ENCODE data around the gene ATP8B1. TPM values are rescaled to one million over a fixed set of nuclear protein-coding genes. Genes with fewer than 3 reads are reported as not detected.

The ATP8B1 gene
- total RNA-seq, 1 donor from 2014 or later = 20.8 TPM

DNA sequence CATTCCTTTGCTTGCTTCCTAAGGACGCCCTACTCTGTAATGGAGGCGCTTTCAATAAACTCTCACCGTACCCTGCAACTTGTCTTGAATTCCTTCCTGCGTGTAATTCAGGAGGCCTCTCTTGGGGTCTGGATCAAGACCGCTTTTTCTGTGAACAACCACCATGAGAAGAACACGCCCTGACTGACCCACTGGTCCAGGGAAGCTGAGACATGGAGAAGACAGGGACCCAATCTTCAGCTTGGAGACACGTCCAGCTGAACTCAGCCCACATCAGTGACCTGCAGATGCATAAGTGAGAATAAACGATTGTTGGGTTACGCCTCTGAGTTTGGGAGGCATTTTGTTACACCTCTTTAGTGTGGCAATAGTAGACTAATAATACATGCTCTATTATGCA lies 173.7 kb downstream of the ATP8B1 start:
- no peak for FAIRE-seq
- peak overlapping the region; percentile 60 for H3K4me3 ChIP-seq (ENCODE audit: low read depth, low read length)
- no peaks in the 10 kb centered on the region for H3K27me3 ChIP-seq (ENCODE audit: control insufficient read depth, insufficient read depth, low read length)
- no peaks in the 10 kb centered on the region for H3K36me3 ChIP-seq (ENCODE audit: control insufficient read depth, insufficient read depth, low read length)
- TF ChIP-seq, protein P1, sequence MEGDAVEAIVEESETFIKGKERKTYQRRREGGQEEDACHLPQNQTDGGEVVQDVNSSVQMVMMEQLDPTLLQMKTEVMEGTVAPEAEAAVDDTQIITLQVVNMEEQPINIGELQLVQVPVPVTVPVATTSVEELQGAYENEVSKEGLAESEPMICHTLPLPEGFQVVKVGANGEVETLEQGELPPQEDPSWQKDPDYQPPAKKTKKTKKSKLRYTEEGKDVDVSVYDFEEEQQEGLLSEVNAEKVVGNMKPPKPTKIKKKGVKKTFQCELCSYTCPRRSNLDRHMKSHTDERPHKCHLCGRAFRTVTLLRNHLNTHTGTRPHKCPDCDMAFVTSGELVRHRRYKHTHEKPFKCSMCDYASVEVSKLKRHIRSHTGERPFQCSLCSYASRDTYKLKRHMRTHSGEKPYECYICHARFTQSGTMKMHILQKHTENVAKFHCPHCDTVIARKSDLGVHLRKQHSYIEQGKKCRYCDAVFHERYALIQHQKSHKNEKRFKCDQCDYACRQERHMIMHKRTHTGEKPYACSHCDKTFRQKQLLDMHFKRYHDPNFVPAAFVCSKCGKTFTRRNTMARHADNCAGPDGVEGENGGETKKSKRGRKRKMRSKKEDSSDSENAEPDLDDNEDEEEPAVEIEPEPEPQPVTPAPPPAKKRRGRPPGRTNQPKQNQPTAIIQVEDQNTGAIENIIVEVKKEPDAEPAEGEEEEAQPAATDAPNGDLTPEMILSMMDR (IDR thresholded peaks at IDR 0.05; ENCODE audit: insufficient read depth, low read length, severe bottlenecking) = no peak
- DNase-seq (ENCODE audit: low read depth) = no peak

DNA sequence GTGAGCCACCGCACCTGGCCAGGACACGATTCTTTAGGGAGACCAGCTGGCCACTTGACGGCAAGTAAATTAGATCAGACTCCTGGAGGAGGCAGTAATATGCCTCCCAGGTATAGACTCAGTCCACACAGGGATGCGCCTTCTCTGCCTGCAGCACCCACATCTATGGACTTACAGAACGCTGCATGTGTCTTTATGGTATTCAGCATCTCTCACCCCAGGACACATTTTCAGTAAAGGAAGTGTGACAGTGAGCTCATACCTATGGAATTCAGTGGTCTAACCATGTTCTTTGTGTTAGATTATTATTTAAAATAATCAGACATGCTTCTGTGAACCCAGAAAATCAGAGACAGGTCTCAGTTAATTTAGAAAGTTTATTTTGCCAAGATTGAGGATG lies 175.6 kb downstream of the ATP8B1 start:
- Histone ChIP-seq H3K4me3 (ENCODE audit: low read depth, low read length) (no peak overlapping the region), H3K27me3 (ENCODE audit: control insufficient read depth, insufficient read depth, low read length) (no peaks in the 10 kb centered on the region), H3K36me3 (ENCODE audit: control insufficient read depth, insufficient read depth, low read length) (no peaks in the 10 kb centered on the region)
- FAIRE-seq (no peak), DNase-seq (ENCODE audit: low read depth) (peak; percentile 22)
- TF ChIP-seq, protein P1 (IDR thresholded peaks at IDR 0.05; ENCODE audit: insufficient read depth, low read length, severe bottlenecking) = no peak

DNA sequence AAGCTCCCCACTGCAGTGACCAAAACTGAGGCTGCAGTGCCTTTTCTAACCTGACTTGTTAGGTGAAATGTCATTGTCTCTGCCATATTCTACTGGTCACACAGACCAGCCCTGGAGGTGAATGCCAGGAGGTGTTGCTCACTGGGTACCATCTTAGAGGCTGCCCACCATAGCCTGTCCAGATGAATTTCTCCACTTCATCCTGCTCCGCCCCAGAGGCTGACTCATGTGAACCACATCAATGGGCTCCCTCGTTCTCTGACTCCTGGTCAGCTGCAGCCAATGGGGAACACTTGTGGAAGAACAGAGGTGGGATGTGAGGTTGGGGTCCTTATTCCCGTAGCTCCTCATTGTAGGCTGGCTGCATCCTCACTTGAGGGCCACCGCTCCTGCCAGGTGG lies 178.1 kb downstream of the ATP8B1 start:
- FAIRE-seq = peak; percentile 68
- DNase-seq (ENCODE audit: low read depth) = peak; percentile 50
- TF ChIP-seq, protein P1 (IDR thresholded peaks at IDR 0.05; ENCODE audit: insufficient read depth, low read length, severe bottlenecking) = no peak
- Histone ChIP-seq H3K36me3 (ENCODE audit: control insufficient read depth, insufficient read depth, low read length) (peaks cover 2% of the 10 kb centered on the region), H3K4me3 (ENCODE audit: low read depth, low read length) (no peak overlapping the region), H3K27me3 (ENCODE audit: control insufficient read depth, insufficient read depth, low read length) (no peaks in the 10 kb centered on the region)

DNA sequence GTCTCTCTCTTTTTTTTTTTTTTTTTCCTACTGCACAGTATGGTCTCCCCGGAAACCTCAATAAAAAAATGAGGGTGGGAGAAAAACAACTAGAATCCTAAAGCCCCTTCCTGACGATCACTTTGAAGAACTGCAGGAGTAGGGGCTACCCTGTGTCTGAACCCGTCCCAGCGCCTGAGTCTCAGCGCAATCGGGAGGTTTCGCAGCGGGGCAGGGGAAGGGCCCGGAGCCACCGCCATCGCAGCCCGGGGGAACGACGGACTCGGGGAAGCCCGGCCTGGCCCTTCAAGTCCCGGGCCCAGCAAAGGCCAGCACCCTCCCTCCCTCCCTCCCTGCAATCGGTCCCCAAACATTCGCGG lies 181.9 kb downstream of the ATP8B1 start:
- Histone ChIP-seq H3K27me3 (ENCODE audit: control insufficient read depth, insufficient read depth, low read length) (no peaks in the 10 kb centered on the region), H3K36me3 (ENCODE audit: control insufficient read depth, insufficient read depth, low read length) (peaks cover 15% of the 10 kb centered on the region), H3K4me3 (ENCODE audit: low read depth, low read length) (peak overlapping the region; percentile 99)
- TF ChIP-seq, protein P1 (IDR thresholded peaks at IDR 0.05; ENCODE audit: insufficient read depth, low read length, severe bottlenecking) = no peak
- DNase-seq (ENCODE audit: low read depth) (no peak), FAIRE-seq (no peak)

DNA sequence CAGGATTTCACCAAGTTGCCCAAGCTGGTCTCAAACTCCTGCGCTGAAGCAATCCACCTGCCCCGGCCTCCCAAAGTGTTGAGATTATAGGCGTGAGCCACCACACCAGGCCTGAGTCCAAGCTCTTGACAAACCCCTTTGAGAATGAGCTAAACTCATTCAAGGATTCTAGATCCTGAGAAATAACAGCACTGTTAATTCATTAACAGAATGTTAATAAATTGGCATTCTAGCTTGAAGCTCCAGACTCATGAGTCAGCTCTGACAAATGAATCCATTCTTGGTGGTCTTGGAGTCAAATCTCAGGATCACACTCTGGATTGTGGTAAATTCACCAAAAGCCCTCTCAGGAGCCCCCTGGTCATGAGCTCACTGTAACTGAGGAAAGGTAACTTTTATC lies 183.2 kb downstream of the ATP8B1 start:
- FAIRE-seq (no peak), DNase-seq (ENCODE audit: low read depth) (no peak)
- Histone ChIP-seq H3K4me3 (ENCODE audit: low read depth, low read length) (no peak overlapping the region), H3K27me3 (ENCODE audit: control insufficient read depth, insufficient read depth, low read length) (no peaks in the 10 kb centered on the region), H3K36me3 (ENCODE audit: control insufficient read depth, insufficient read depth, low read length) (peaks cover 18% of the 10 kb centered on the region)
- TF ChIP-seq, protein P1 (IDR thresholded peaks at IDR 0.05; ENCODE audit: insufficient read depth, low read length, severe bottlenecking) = no peak

GRCh38 chr18:57618910-57619309 lies 184.2 kb downstream of the ATP8B1 start:
- TF ChIP-seq, protein P1 (IDR thresholded peaks at IDR 0.05; ENCODE audit: insufficient read depth, low read length, severe bottlenecking) = no peak

More at GRCh38 chr18:57618910-57619309, 184.2 kb downstream of the ATP8B1 start:
- DNase-seq (ENCODE audit: low read depth) (no peak), FAIRE-seq (no peak)
- Histone ChIP-seq H3K36me3 (ENCODE audit: control insufficient read depth, insufficient read depth, low read length) (peaks cover 20% of the 10 kb centered on the region), H3K27me3 (ENCODE audit: control insufficient read depth, insufficient read depth, low read length) (no peaks in the 10 kb centered on the region), H3K4me3 (ENCODE audit: low read depth, low read length) (no peak overlapping the region)
